ENCODE results near the gene CARS1.
A peak's percentile ranks its signal among the peaks of the same experiment; 100 is the strongest.
"Not testable (repeated sequence)": the region's sequence is repeated elsewhere in the genome, so short reads cannot be mapped to it uniquely, and the experiment has no call there.

The CARS1 gene

DNA sequence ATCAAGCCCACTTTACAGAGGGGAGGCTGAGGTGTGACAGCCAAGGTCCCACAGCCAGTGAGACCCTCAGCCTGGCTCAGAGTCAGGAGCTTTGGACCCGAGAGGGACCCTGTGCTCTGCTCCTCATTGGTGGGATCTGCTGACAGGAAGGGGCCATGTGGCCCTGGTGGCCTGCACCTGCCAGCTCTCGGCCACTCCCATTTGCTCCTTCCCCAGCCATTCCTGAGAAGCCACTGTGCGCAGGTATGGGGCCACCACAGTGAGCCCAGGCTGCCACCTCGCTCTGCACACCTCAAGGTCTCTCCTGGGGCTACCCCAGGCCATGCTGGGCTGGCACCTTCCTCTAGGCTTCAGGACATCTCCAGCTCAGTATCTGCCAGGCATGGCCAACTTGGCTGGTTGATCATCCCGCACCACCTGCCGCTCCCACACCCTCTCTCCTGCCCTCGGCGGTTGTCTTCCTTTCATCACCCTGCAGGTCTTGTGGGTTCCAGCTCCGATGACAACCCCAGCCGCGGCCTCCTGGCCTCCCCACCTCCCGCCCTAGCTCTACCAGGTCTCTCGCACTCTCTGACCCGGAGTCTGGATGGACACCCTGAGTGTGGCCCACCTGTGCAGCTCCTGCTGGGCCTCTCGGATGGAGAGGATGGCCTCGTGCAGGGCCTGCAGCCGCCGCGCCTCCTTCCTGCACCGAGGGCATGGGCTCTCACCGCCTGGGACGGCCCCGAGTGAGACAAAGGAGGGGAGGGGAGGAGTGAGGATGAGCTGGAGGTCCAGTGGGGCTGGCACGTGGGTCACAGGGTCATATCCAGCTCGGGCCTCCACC, 32.2 kb upstream of the CARS1 start:
- no peak for DNase-seq

DNA sequence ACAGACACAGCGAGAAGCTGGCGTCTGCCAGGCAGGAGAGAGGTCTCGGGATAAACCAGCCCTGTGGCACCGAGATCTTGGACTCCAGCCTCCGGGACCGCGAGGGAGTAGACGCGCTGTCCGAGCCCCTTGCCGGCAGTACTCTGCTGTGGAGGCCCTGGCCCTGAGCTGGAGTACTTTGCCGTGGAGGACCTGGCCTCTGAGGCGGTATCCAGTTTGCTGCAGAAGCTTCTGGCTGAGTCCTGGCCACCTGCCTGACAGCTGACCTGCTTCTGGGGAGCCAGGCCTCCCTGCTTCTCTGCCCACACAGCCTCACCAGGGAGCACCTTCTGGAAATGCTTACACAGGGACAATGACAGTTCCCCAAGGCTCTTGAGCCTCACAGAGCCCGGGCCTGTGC, 31.6 kb upstream of the CARS1 start:
- no peak for DNase-seq

DNA sequence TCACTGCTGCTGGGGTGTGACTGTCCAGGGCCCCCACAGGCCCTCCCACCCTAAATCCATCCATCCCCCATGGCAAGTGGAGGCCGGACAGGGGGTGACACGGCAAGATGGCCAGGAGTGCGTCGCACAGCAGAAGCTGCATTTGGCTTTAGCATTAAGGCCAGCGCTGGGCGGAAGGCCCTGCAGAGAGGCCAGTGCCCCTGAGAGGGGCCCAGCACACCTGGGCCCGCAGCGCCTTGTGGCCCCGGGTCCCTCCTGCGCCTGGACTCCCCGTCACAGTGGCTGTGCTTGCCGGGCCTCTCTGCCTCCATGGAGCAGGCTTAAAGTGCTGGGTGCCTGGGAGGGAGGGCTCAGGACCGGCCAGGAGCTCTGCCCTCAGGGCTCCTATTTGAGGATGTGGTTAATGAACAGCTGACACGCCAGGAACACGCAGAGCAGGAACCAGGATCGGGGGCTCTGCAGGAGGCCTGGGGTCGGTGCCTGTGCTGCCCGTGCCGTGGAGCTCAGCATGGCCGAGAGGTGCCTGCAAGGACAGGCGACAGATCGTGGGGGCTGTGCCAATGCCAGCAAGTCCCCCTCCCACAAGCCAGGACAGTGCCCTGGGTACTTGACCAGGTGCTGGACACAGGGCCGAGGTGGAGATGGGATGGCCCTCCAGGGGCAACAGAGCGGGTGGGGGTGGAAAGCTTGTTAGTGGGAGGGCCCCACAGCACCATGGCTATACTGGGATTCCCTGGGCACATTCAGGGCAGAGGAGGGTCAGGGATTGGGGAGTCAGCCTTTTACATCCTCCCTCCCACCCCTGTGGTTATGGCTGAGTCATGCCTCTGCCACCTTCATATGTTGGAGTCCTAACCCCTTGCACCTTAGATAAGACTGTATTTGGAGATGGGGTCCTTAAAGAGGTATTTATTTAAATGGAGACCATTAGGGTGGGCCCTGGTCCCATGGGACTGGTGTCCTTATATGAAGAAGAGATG, 30.9 kb upstream of the CARS1 start:
- no peak for DNase-seq

DNA sequence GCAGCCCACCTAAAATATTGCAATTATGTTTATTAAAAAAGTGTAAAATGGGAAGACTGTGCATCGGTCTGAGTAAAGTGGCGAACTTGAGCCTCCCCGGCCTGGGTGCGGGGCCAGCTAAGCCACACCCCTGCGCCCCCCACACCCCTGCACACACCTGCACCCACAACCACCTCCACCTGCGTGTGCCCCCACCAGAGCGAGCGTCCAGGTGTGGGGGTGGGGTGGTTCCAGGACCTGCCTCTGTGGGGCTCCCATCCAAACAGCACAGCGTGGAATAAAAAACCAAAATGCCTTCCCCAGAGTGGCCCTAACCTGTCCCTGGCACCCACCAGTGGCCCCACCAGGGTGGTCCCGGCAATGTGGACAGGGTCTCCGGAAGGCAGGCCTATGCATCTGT, 30.1 kb upstream of the CARS1 start:
- no peak for DNase-seq

DNA sequence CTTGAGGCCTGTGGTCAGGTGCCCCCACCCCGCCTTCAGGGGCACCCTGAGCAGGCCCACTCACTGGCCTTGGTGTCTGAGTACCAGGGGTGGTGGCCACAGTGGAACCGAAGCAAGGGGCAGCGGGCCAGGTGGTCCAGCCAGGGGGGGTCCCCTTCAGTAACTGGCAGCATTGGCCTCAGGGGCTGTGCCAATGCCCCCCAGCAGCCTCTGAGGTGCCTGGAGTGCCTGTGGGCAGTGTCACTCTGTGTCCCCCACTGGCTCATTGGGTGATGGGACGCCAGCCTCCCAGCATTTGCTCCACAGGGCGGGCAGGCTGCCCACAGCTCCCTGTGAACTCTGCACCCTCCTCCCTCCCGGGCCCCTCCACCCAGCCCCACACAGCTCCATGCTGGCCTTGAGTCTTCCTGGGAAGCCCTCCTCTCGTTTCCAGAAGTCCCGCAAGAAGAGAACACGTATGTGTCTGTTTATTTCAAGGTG, 29.5 kb upstream of the CARS1 start:
- DNase-seq = no peak

DNA sequence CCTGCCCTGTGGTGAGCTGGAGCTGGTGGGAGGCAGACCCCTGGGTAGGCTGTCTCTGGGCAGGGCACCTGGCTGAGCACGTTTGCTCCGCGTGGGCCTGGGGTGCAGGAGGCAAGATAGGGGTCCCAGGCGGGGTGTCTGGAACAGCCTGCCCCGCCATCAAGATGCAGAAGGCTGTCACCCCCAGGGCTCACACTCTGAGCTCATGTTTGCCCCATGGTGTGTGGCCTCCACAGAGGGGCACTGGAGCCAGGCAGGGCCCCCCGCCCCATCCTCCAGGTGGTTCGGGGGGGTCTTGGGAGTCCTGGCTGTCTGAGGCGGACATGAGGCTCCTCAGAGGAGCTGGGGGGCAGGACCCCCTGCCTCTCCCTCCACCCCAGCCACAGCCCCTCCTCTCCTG, 28.9 kb upstream of the CARS1 start:
- no peak for DNase-seq

DNA sequence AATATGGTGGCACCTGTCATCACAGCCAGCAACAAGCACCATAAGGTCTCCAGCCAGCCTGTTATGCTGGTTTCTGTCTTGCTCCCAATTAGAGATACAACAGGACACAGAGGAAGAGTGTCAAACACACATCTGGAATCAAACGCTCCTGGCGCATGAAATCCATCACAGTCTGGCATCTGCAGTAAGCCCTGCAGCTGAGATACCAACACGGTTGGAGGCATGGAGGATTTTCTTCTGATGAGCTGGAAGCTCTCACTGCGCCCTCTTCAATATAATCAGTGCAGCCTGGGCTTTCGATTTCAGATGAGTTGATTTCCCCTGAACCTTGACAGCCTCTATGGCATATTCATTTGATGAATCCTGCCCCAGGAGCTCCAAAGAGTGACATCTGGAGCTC, 27.8 kb upstream of the CARS1 start:
- DNase-seq = no peak

DNA sequence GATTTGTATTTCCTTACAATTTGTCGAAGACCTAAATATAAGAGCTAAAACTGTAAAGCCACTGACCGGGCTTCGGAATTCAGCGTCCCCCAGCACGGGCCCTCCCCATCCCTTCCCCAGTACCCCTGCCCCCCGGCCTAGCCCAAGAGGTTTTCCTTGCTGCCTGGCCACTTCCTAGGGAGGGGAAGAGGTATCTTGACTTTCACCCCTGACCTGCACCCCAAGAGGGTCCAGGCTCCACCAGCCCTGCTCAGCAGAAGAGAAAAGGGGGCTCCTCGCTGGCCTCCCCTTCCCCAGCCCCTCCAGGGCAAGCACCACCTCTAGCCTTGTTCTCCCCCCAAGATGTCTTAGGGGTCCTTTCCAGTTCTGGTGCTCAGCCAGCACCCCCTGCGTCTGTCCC, 26.1 kb upstream of the CARS1 start:
- DNase-seq = no peak

DNA sequence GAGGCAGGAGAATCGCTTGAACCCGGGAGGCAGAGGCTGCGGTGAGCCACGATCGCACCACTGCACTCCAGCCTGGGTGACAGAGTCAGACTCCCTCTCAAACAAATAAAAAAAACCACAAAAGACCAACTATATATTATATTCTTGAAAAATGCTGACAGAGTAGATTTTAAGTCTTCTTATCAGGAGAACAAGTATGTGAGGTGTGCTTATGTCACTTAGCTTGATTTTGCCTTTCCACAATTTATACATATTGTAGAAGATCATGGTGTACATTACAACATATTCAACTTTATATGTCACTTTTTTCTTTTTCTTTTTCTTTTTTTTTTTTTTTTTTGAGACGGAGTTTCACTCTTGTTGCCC, 24.1 kb upstream of the CARS1 start:
- no peak for DNase-seq

DNA sequence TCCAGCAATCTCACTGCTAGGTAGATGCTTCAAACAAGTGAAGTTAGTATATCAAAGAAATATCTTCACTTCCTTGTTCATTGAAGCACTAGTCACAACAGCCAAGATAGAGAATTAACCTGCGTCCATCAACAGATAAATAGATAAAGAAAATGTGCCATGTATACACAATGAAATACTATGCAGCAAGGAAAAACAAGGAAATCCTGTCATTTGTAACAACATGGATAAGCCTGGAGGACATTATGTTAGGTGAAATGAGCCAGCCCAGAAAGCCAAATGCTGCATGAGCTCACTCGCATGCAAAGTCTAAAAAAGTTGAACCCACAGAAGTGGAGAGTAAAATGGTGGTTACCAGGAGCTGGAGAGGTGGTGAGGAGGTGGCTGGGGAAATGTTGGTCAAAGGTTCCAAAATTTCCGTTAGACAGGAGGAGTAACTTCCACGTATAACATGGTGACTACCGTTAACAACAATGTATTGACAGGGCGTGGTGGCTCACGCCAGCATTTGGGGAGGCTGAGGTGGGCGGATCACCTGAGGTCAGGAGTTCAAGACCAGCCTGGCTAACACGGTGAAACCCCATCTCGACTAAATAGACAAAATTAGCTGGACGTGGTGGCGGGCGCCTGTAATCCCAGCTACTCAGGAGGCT, 23.6 kb upstream of the CARS1 start:
- DNase-seq = no peak

DNA sequence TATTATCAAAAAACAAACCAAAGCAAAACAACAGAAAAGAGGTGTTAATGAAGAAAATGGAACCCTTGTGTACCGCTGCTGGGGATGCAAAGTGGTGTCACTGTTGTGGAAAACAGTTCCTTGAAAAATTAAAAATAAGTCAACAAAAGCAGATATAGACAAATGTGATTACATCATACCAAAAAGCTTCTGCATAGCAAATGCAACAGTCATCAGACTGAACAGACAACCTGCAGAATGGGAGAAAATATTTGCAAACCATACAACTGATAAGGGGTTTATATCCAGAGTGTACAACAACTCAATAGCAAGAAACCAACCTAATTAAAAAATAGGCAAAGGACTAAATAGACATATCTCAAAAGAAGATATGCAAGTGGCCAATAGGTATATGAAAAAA, 22.9 kb upstream of the CARS1 start:
- no peak for DNase-seq

DNA sequence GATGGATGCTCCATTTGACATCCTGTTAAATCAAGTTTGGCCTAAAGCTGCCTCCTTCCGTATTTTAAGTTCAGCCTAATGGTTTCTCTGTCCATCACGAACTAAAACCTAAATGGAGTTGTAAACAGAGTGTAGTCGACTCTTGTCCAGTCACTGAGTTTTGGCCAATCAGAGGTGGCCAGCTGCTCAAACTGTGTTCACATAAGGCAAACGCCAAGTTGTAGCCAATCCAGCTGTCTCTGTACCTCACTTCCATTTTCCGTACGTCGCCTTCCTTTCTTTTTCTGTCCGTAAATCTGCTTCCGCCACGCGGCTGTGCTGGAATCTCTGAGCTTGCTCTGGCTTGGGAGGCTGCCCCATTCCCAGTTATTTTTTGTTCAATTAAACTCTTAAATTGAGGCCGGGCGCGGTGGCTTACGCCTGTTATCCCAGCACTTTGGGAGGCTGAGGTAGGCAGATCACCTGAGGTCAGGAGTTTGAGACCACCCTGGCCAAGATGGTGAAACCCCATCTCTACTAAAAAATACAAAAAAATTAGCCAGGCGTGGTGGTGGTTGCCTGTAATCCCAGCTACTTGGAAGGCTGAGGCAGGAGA, 20.7 kb upstream of the CARS1 start:
- DNase-seq = no peak

DNA sequence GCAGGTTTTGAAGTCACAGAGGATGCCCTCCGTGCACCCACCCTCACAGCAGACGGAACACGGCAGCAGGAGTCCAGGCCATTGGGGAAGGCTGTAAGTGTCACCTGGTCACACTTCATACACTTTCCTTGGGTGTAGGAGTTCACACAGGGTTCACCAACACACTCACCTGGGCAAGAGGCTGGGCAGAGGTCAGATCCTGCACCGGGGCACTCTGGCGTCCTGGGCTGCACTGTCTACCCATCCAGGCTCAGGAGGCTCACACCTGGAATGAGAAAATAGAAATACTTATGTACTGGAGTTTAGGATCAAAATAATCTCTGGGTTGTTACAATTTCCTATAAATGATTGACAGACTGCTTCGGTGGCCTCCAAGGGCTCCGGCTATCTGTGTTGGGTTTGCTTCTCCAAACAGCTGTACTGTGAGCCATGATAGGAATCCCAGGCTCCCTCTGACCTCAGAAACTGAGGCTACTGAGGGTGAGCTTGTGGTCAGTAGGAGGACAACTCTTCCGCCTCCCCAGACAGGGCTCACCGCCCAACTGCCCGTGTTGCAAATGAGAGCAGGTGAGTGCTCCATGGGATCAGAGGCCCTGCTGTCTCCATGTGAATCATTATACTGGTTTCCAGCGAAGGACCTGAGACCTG, 20.1 kb upstream of the CARS1 start:
- DNase-seq = no peak

DNA sequence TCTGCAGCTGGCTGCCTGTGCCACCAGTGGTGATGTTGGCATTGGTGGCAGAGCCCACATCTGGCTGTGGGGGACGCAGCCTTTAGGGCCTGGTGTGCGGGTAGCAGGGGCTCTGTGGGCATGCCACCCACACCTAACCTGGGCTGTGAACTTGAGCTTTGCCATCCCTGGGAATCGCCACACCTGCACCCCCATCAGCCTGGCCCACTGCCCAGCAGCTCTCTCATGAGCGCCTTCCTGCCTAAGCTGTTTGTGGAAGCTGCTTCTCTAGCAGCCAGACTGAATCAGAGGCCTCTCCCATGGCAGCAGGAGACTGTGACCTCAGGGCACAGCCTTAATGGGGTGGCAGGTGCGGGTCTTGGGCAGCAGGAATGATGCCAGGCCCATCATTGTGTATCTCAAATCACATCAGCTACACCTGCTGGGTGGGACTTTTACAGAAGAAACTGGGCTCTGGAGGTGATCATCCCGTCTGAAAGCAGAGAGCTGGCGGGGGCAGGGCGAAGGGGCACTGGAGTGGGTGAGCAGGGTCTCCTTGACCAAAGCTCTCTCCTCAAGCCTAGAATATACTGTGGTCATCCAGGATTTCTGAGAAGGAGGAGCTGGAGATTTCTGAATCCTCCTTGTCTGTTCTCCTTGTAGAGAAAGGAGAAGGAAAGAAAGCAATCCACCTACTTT, 17.8 kb upstream of the CARS1 start:
- peak; percentile 14 for DNase-seq

DNA sequence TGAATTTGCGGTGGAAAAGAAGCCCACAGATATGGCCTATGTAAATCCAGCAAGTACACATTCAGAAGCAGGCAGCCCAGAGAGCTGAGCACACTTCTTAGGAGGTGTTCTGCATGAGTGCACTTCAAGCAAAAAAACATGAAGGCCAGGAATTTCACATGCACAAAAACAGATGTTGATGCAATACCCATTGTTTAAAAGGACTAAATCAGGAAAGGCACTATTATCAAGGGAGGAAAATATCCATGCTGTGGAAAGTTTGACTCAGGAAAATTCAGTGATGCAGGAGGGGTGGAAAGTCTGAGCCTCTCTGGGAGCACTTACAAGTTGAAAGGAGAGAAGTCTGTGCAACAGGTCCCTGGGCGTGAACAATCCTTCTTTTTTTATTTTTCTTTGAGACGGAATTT, 15.8 kb upstream of the CARS1 start:
- DNase-seq = no peak

DNA sequence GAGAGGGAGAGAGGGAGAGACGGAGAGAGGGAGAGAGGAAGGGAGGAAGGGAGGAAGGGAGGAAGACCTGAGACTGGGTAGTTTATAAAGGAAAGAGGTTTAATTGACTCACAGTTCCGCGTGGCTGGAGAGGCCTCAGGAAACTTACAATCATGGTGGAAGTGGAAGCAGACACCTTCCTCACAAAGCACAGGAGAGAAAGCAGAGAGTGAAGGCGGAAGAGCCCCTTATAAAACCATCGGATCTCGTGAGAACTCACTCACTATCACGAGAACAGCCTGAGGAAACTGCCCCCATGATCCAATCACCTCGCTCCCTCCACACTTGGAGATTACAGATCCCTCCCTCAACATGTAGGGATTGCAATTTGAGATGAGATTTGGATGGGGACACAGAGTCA, 12.2 kb upstream of the CARS1 start:
- no peak for DNase-seq

DNA sequence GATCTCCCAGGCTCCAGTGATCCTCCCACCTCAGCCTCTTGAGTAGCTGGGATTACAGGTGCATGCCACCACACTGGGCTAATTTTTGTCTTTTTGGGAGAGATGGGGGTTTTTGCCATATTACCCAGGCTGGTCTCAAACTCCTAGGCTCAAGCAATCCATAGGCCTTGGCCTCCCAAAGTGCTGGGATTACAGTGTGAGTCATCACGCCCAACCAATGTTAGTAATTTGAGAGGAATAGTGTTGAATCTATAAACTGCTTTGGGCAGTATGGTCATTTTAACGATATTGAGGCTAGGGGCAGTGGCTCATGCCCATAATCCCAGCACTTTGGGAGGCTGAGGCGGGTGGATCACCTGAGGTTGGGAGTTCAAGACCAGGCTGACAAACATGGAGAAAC, 9.1 kb upstream of the CARS1 start:
- not testable (repeated sequence) for DNase-seq

DNA sequence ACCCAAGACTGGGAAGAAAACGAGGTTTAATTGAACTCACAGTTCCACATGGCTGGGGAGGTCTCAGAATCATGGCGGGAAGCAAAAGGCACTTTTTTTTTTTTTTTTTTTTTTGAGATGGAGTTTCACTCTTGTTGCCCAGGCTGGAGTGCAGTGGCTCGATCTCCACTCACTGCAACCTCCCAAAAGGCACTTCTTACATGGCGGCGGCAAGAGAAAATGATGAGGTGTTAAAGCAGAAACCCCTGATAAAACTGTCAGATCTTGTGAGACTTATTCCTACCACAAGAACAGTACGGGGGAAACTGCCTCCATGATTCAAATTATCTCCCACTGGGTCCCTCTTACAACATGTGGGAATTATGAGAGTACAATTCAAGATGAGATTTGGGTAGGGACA, 7.5 kb upstream of the CARS1 start:
- not testable (repeated sequence) for DNase-seq

DNA sequence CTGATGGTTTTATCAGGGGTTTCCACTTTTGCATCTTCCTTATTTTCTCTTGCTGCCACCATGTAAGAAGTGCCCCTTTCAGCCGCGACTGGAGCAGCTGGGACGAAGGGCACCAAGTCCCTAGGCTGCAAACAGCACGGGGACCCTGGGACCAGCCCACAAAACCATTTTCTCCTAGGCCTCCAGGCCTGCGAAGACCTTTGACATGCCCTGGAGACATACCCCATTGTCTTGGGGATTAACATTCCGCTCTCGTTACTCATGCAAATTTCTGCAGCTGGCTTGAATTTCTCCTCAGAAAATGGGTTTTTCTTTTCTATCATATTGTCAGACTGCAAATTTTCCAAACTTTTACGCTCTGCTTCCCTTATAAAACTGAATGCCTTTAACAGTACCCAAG, 6.7 kb upstream of the CARS1 start:
- not testable (repeated sequence) for DNase-seq

DNA sequence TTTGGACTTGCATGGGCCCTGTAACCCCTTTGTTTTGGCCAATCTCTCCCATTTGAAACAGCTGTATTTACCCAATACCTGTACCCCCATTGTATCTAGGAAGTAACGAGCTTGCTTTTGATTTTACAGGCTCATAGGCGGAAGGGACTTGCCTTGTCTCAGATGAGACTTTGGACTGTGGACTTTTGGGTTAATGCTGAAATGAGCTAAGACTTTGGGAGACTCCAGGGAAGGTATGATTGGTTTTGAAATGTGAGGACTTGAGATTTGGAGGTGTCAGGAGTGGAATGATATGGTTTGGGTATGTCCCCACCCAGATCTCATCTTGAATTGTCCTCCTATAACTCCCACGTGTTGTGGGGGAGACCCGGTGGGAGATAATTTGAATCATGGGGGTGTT, 6.2 kb upstream of the CARS1 start:
- DNase-seq = not testable (repeated sequence)

DNA sequence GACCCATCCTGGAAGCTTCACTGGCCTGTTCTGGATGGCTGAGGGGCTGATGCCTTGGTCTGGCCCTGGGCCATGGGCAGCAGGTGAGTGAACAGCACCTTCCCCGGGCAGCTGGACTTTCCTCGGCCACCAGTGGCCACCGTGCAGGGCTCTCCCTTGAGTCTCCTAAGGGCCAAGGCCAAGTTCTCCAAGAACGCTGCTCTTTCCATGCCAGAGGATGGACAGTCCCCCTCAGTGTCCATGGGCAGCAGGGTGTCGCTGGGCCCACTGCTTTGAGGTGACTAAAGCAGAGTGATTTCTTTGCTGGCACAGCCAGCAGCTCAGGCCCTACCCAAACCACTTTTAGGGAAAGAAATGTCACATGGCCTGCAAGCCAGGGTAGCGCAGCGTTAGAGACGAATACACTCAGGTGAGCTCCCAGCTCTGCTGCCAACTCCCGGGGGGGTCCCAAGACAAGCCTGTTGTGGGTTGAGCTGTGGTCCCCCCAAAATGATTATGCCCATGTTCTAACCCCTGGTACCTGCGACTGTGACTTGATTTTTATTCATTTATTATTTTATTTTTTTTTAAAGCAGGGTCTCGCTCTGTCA, 3.3 kb upstream of the CARS1 start:
- no peak for DNase-seq

Data from NCI-H2107 (cell line).